H1 (cell line): ENCODE data around the gene RGS9. TPM values are rescaled to one million over a fixed set of nuclear protein-coding genes. Genes with fewer than 3 reads are reported as not detected.

Experiments
- CTCF ChIA-PET: fragments of 300-600 bp; sonication (Branson Sonifier 250); formaldehyde crosslinking; loops from one replicate; lab custom pipeline; 2021; ENCODE audit not compliant: partially characterized antibody; lab: Charles Lee
- POLR2A ChIA-PET: fragments of 300-600 bp; sonication (Branson Sonifier 250); formaldehyde crosslinking; loops from one replicate; lab custom pipeline; 2021; ENCODE audit warnings: inconsistent platforms; ENCODE audit not compliant: partially characterized antibody; lab: Charles Lee
- DNase-seq, 2 experiments: peaks; one replicate each; pipeline versions ENCODE4 v3.0.0 to v3.0.0-alpha.2; 2010 to 2022; ENCODE audit warnings: low spot score in 2 of 2, low read depth in 1 of 2, mixed read lengths in 1 of 2
- FAIRE-seq: peaks from 2 replicates; lab custom pipeline; 2011; peaks lifted over from hg19 to GRCh38; lab: Jason Lieb, UNC
- H2AFZ ChIP-seq: 2 replicates; pipeline ENCODE4 v1.8.1; 2012; ENCODE audit warnings: low read length, inconsistent platforms
- H2AK5ac ChIP-seq: 2 replicates; pipeline ENCODE4 v1.6.1; 2013; ENCODE audit warnings: low read depth, low read length
- H2BK120ac ChIP-seq: replicated peaks from 2 replicates; pipeline ENCODE3; 2013; ENCODE audit warnings: low read depth, low read length, inconsistent platforms
- H2BK12ac ChIP-seq: 2 replicates; pipeline ENCODE4 v1.6.1; 2013; ENCODE audit warnings: low read depth, low read length
- H2BK15ac ChIP-seq: 2 replicates; pipeline ENCODE4 v1.6.1; 2013; ENCODE audit warnings: low read length
- H2BK20ac ChIP-seq: 2 replicates; pipeline ENCODE4 v1.6.1; 2013; ENCODE audit warnings: low read length
- H2BK5ac ChIP-seq: 2 replicates; pipeline ENCODE4 v1.6.1; 2013; ENCODE audit warnings: low read depth, low read length
- H3K14ac ChIP-seq: 2 replicates; pipeline ENCODE4 v1.6.1; 2013; ENCODE audit warnings: inconsistent platforms; ENCODE audit not compliant: insufficient read length
- H3K18ac ChIP-seq: 2 replicates; pipeline ENCODE4 v1.6.1; 2013; ENCODE audit warnings: low read length; ENCODE audit errors: extremely low read depth
- H3K23ac ChIP-seq: 2 replicates; pipeline ENCODE4 v1.6.1; 2013; ENCODE audit warnings: inconsistent platforms; ENCODE audit not compliant: insufficient read length
- H3K23me2 ChIP-seq: 2 replicates; pipeline ENCODE4 v1.6.1; 2013; ENCODE audit warnings: low read depth, low read length
- H3K27ac ChIP-seq: 2 replicates; pipeline ENCODE4 v1.6.1; 2011; ENCODE audit warnings: low read depth, low read length, inconsistent platforms
- H3K27me3 ChIP-seq, 4 experiments: replicated peaks in 1 of 4; 1 replicate in 1 of 4; 2 replicates in 3 of 4; pipeline versions ENCODE4 v1.6.1 to v1.8.1; 2011 to 2013; ENCODE audit warnings: low read length in 3 of 4, mild to moderate bottlenecking in 3 of 4, inconsistent platforms in 2 of 4, mixed read lengths in 2 of 4, moderate library complexity in 1 of 4; ENCODE audit not compliant: control insufficient read depth in 3 of 4, insufficient read depth in 3 of 4; ENCODE audit errors: extremely low read depth in 1 of 4
- H3K36me3 ChIP-seq, 4 experiments: 2 replicates each; pipeline versions ENCODE4 v1.6.1 to v1.8.1; 2011 to 2013; ENCODE audit warnings: mild to moderate bottlenecking in 4 of 4, low read length in 3 of 4, moderate library complexity in 2 of 4, control low read depth in 1 of 4, inconsistent platforms in 1 of 4; ENCODE audit not compliant: insufficient read depth in 4 of 4, control insufficient read depth in 2 of 4
- H3K4ac ChIP-seq: replicated peaks from 2 replicates; pipeline ENCODE3; 2013; ENCODE audit warnings: low read length, low read depth, mixed read lengths, inconsistent platforms; ENCODE audit not compliant: insufficient read length
- H3K4me1 ChIP-seq, 4 experiments: replicated peaks in 1 of 4; 1 replicate in 1 of 4; 2 replicates in 3 of 4; pipeline versions ENCODE4 v1.6.1 to v1.8.1; 2011 to 2013; ENCODE audit warnings: low read length in 3 of 4, inconsistent platforms in 2 of 4, mixed read lengths in 1 of 4; ENCODE audit not compliant: insufficient read depth in 4 of 4, control insufficient read depth in 3 of 4
- H3K4me2 ChIP-seq, 2 experiments: 2 replicates each; pipeline versions ENCODE4 v1.6.1 to v1.8.1; 2011 to 2013; ENCODE audit warnings: low read depth in 2 of 2, low read length in 2 of 2, control low read depth in 1 of 2, inconsistent platforms in 1 of 2, mild to moderate bottlenecking in 1 of 2; ENCODE audit not compliant: insufficient read depth in 1 of 2
- H3K4me3 ChIP-seq, 4 experiments: fragments of 200-600, 300-600 bp in 1 of 4; sonication (generic), shearing (Covaris generic), sonication (Bioruptor Twin) in 1 of 4; 2 replicates each; pipeline versions ENCODE4 v1.5.1 to v1.8.1; 2011 to 2016; ENCODE audit warnings: low read length in 4 of 4, low read depth in 3 of 4, control low read depth in 2 of 4, inconsistent platforms in 2 of 4, mild to moderate bottlenecking in 2 of 4, mixed read lengths in 1 of 4, moderate library complexity in 1 of 4; ENCODE audit not compliant: insufficient read depth in 2 of 4; ENCODE audit errors: extremely low read depth in 1 of 4
- H3K56ac ChIP-seq: replicated peaks from 2 replicates; pipeline ENCODE3; 2013; ENCODE audit warnings: low read depth, mild to moderate bottlenecking, mixed read lengths, low read length, inconsistent platforms; ENCODE audit not compliant: insufficient read length
- H3K79me1 ChIP-seq: 2 replicates; pipeline ENCODE4 v1.6.1; 2013; ENCODE audit warnings: low read depth, low read length, control low read depth
- H3K79me2 ChIP-seq, 2 experiments: 2 replicates each; pipeline versions ENCODE4 v1.6.1 to v1.8.1; 2012 to 2013; ENCODE audit warnings: low read length in 2 of 2, mild to moderate bottlenecking in 2 of 2, inconsistent platforms in 1 of 2; ENCODE audit not compliant: insufficient read depth in 2 of 2, control insufficient read depth in 1 of 2
- H3K9ac ChIP-seq, 4 experiments: replicated peaks in 1 of 4; 1 replicate in 1 of 4; 2 replicates in 3 of 4; pipeline versions ENCODE4 v1.6.1 to v1.8.1; 2011 to 2013; ENCODE audit warnings: low read depth in 3 of 4, low read length in 3 of 4, control low read depth in 2 of 4, mild to moderate bottlenecking in 2 of 4, moderate library complexity in 2 of 4, inconsistent platforms in 1 of 4; ENCODE audit errors: extremely low read depth in 1 of 4
- H3K9me3 ChIP-seq, 2 experiments: 2 replicates each; pipeline versions ENCODE4 v1.6.1 to v1.8.1; 2012 to 2013; ENCODE audit warnings: mild to moderate bottlenecking in 2 of 2, moderate library complexity in 2 of 2, control low read depth in 1 of 2, inconsistent platforms in 1 of 2, low read depth in 1 of 2, low read length in 1 of 2, mixed read lengths in 1 of 2; ENCODE audit not compliant: insufficient read depth in 2 of 2
- H4K20me1 ChIP-seq, 2 experiments: replicated peaks in 1 of 2; 2 replicates each; pipeline versions ENCODE3 to v1.8.1; 2011 to 2013; ENCODE audit warnings: inconsistent platforms in 2 of 2, low read length in 2 of 2, mild to moderate bottlenecking in 1 of 2; ENCODE audit not compliant: insufficient read depth in 2 of 2, control insufficient read depth in 1 of 2
- H4K5ac ChIP-seq: 2 replicates; pipeline ENCODE4 v1.6.1; 2013; ENCODE audit warnings: low read length, low read depth, mixed read lengths, inconsistent platforms; ENCODE audit not compliant: insufficient read length
- H4K8ac ChIP-seq: 2 replicates; pipeline ENCODE4 v1.8.0; 2013; ENCODE audit warnings: mild to moderate bottlenecking, moderate library complexity, low read length, inconsistent platforms; ENCODE audit not compliant: insufficient read depth; ENCODE audit errors: extremely low read depth
- H4K91ac ChIP-seq: replicated peaks from 2 replicates; pipeline ENCODE3; 2013; ENCODE audit warnings: low read length, mixed read lengths, inconsistent platforms; ENCODE audit not compliant: insufficient read length
- BCL11A ChIP-seq, 2 experiments: IDR thresholded peaks; one replicate each; pipeline ENCODE4 v1.6.1; 2011; ENCODE audit warnings: low read depth in 2 of 2, low read length in 2 of 2, mild to moderate bottlenecking in 2 of 2
- CEBPB ChIP-seq: IDR thresholded peaks from 2 replicates; pipeline ENCODE4 v1.6.1; 2012; ENCODE audit warnings: low read depth, low read length
- HDAC6 ChIP-seq: IDR thresholded peaks from one replicate; pipeline ENCODE4 v1.7.1; 2012; ENCODE audit warnings: low read depth, mild to moderate bottlenecking, inconsistent platforms, low read length, moderate library complexity
- MAFK ChIP-seq: IDR thresholded peaks from 2 replicates; pipeline ENCODE4 v1.6.1; 2012; ENCODE audit warnings: low read depth, mild to moderate bottlenecking, improper control_type of control experiment, low read length
- MAX ChIP-seq: IDR thresholded peaks from 2 replicates; pipeline ENCODE4 v1.6.1; 2012; ENCODE audit warnings: inconsistent platforms
- SUZ12 ChIP-seq: fragments of 200-600 bp; sonication (generic); IDR thresholded peaks from 2 replicates; pipeline ENCODE4 v1.6.1; 2012; ENCODE audit warnings: mild to moderate bottlenecking, inconsistent platforms, low read length, moderate library complexity, mixed read lengths
- TAF7 ChIP-seq: optimal IDR thresholded peaks from 2 replicates; pipeline ENCODE3; 2011; ENCODE audit warnings: low read depth, mild to moderate bottlenecking, inconsistent platforms, low read length, moderate library complexity, borderline replicate concordance
- TEAD4 ChIP-seq: IDR thresholded peaks from 2 replicates; pipeline ENCODE4 v1.6.1; 2012; ENCODE audit warnings: low read depth, low read length, inconsistent platforms, mixed read lengths
- ZNF274 ChIP-seq: IDR thresholded peaks from 2 replicates; pipeline ENCODE4 v1.7.0; 2012; ENCODE audit warnings: low read length, borderline replicate concordance; ENCODE audit errors: extremely low read depth
- polyA plus RNA-seq, 7 experiments: library from polyadenylated mRNA; depleted of rRNA in 3 of 7; stranded (reverse) in 5 of 7; unstranded in 2 of 7; fragments of >200 nt in 5 of 7; fragments of 200-250 nt in 2 of 7; gene quantifications; 1 replicate in 5 of 7; 2 replicates in 1 of 7; 4 replicates in 1 of 7; pipeline versions ENCODE4 v1.2.1 to v1.2.3, GENCODE V29; 2011 to 2013; ENCODE audit warnings: missing spikeins in 2 of 7, mixed read lengths in 2 of 7
- total RNA-seq: library from RNA; stranded (reverse); fragmentation: NEBNext Ultra II Directional; extraction: Animal tissue kit (Norgen Biotek cat#: 25700); gene quantifications from 2 replicates; pipeline ENCODE4 v1.2.1, GENCODE V29; 2021

RGS9 gene
- total and polyA plus RNA-seq, 2 of the 8 experiments (the other 6 are each of a cell fraction or from before 2014, with no cell fraction given) = 8.9 to 20.5 TPM

DNA sequence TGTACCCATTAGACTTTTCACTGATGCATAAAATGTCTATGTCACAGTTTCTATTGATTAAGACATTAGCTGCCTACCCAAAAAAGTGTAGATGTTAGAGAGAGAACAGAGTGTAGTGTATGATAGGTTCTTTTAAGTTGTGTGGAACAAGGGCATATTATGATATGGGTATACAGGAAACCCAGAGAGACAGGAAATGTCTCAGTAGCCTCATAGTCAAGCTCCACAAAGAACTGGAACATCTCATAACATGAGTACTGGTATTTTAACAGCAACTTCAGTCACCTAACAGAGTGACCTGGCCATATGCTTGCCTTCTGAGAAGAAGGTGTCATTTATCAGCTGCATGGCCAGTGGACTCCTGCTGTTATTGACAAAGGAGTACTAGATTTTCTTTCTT is 128.1 kb downstream of the RGS9 start:
- POLR2A ChIA-PET = no interaction called here
- H4K8ac ChIP-seq = no peak overlapping the region
- H3K79me2 ChIP-seq = no peaks in the 10 kb centered on the region
- no peak overlapping the region for H2BK120ac ChIP-seq
- no peak overlapping the region for H2BK12ac ChIP-seq
- no peak overlapping the region for H3K9ac ChIP-seq
- no peak overlapping the region for H3K4me2 ChIP-seq
- no peaks in the 10 kb centered on the region for H3K79me1 ChIP-seq
- no peak overlapping the region for H2AFZ ChIP-seq
- H3K27ac ChIP-seq = no peak overlapping the region
- H3K18ac ChIP-seq = no peak overlapping the region
- no peak overlapping the region for H2BK15ac ChIP-seq
- no peak overlapping the region for H3K4ac ChIP-seq
- H3K23me2 ChIP-seq = no peaks in the 10 kb centered on the region
- no peaks in the 10 kb centered on the region for H3K4me1 ChIP-seq
- H3K27me3 ChIP-seq = no peaks in the 10 kb centered on the region
- H2BK20ac ChIP-seq = no peak overlapping the region
- H3K56ac ChIP-seq = no peak overlapping the region
- CTCF ChIA-PET = interaction anchor here (0.6 to 2.4 kb wide), 5 partner anchors 8 to 96 kb away, joined by 3 to 11 read pairs (median 4); no protein-coding TSS in a partner anchor
- no peak overlapping the region for H2AK5ac ChIP-seq
- DNase-seq = no peak
- TF ChIP-seq HDAC6 (no peak), MAFK (no peak), MAX (no peak), CEBPB (no peak), BCL11A (IDR thresholded peaks at IDR 0.05; ENCODE audit: low read depth in 2 of 2, low read length in 2 of 2) (no peak), TAF7 (no peak), ZNF274 (no peak), SUZ12 (no peak), TEAD4 (no peak)
- no peak overlapping the region for H4K5ac ChIP-seq
- H4K20me1 ChIP-seq = no peaks in the 10 kb centered on the region
- no peaks in the 10 kb centered on the region for H3K36me3 ChIP-seq
- no peak overlapping the region for H3K23ac ChIP-seq
- H3K9me3 ChIP-seq = no peaks in the 10 kb centered on the region
- FAIRE-seq = no peak
- no peak overlapping the region for H4K91ac ChIP-seq
- H3K14ac ChIP-seq = no peak overlapping the region
- H2BK5ac ChIP-seq = no peak overlapping the region
- no peak overlapping the region for H3K4me3 ChIP-seq
